ENCODE measurements around the gene AMOTL1. TPM values are rescaled to one million over a fixed set of nuclear protein-coding genes. Genes with fewer than 3 reads are reported as not detected.

AMOTL1 gene
- total RNA-seq, 1 experiment from 2014 or later, result 32.6 TPM

DNA sequence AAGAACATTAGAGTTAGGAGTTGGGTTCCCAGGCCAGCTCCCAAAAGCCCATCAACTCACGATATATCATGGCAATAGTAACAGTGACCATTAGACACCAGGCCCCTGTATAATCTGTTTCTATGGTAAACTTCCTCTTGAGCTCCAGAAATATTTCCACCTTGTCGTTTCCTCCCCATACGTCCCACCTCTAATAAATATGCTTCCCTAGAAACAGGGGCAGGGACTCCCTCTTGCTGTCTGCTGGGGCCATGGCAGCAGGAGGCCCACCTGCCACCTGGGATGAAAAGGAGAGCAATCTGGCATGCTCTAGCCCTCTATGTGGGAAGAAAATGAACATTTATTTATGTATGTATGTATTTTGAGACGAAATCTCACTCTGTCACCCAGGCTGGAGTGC lies 32.2 kb upstream of the AMOTL1 start:
- Histone ChIP-seq H3K79me2 (ENCODE audit: low read length) (no peaks in the 10 kb centered on the region), H3K4me1 (ENCODE audit: insufficient read depth, low read length) (peaks cover 80% of the 10 kb centered on the region), H3K9ac (ENCODE audit: low read length) (no peak overlapping the region), H3K9me2 (replicated peaks; ENCODE audit: low read length) (no peaks in the 10 kb centered on the region), H3K27ac (ENCODE audit: low read length) (no peak overlapping the region), H3K27me3 (ENCODE audit: low read length) (no peaks in the 10 kb centered on the region), H3K4me3 (ENCODE audit: low read length) (no peak overlapping the region), H3F3A (ENCODE audit: low read length, unreplicated experiment) (peaks cover 26% of the 10 kb centered on the region), H4K20me1 (ENCODE audit: low read length) (no peaks in the 10 kb centered on the region), H3K9me3 (ENCODE audit: low read length) (no peaks in the 10 kb centered on the region), H3K4me2 (ENCODE audit: low read length) (no peak overlapping the region), H2AFZ (ENCODE audit: low read length) (no peak overlapping the region), H3K36me3 (ENCODE audit: low read depth, low read length) (no peaks in the 10 kb centered on the region)
- DNase-seq, result no peak
- TF ChIP-seq EZH2 (IDR thresholded peaks at IDR 0.05; ENCODE audit: low read length, unreplicated experiment) (no peak), EZH2phosphoT487 (IDR thresholded peaks at IDR 0.05; ENCODE audit: borderline replicate concordance, low read length) (no peak)
- TF ChIP-seq, protein P1, sequence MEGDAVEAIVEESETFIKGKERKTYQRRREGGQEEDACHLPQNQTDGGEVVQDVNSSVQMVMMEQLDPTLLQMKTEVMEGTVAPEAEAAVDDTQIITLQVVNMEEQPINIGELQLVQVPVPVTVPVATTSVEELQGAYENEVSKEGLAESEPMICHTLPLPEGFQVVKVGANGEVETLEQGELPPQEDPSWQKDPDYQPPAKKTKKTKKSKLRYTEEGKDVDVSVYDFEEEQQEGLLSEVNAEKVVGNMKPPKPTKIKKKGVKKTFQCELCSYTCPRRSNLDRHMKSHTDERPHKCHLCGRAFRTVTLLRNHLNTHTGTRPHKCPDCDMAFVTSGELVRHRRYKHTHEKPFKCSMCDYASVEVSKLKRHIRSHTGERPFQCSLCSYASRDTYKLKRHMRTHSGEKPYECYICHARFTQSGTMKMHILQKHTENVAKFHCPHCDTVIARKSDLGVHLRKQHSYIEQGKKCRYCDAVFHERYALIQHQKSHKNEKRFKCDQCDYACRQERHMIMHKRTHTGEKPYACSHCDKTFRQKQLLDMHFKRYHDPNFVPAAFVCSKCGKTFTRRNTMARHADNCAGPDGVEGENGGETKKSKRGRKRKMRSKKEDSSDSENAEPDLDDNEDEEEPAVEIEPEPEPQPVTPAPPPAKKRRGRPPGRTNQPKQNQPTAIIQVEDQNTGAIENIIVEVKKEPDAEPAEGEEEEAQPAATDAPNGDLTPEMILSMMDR (conservative IDR thresholded peaks at IDR 0.05; ENCODE audit: low read depth, low read length), result no peak
- CTCF ChIA-PET, result interaction anchor here (0.8 kb wide), 1 partner anchor 113 kb away, joined by 3 read pairs; no protein-coding TSS in a partner anchor
- POLR2A ChIA-PET (ENCODE audit: unreplicated experiment), result no interaction called here
- no TSS peak for BruUV-seq (replicated peaks)
- intact Hi-C loops (cut with micrococcal nuclease), result loop anchor here (5.0 kb wide), 1 partner anchor 59 kb away; no protein-coding TSS in a partner anchor
- ATAC-seq, result no peak

DNA sequence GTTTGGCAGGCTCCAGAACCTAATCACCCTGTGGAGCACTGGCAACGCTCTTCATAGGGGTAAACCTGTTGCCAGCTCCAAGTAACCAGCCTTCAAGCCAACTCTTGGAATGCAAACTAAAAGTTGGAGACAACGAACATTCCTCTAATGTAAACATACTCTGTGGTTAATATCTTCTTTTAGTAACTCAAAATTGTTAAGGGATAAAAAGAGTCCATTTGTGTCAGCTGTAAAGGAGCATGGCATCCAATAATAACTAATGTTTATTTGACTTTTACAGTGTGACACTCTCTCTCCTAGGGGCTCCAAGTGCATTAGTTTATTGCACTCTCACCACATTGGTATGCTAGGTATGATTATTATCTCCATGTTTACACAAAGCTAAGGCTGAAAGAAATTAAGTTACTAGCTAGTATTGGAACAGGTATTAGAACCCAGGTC lies 31.0 kb upstream of the AMOTL1 start:
- Histone ChIP-seq H3F3A (ENCODE audit: low read length, unreplicated experiment) (peaks cover 25% of the 10 kb centered on the region), H3K79me2 (ENCODE audit: low read length) (0 out of 2 replicates have a peak, but pooled peaks cover 4% of the 10 kb centered on the region), H3K27ac (ENCODE audit: low read length) (peak overlapping the region; percentile 90), H3K4me2 (ENCODE audit: low read length) (peak overlapping the region; percentile 63), H3K4me1 (ENCODE audit: insufficient read depth, low read length) (peaks cover 76% of the 10 kb centered on the region), H3K9me2 (replicated peaks; ENCODE audit: low read length) (no peaks in the 10 kb centered on the region), H2AFZ (ENCODE audit: low read length) (no peak overlapping the region), H3K36me3 (ENCODE audit: low read depth, low read length) (no peaks in the 10 kb centered on the region), H3K4me3 (ENCODE audit: low read length) (peak overlapping the region; percentile 8; the same call in 1 of the 2 replicates), H4K20me1 (ENCODE audit: low read length) (no peaks in the 10 kb centered on the region), H3K9ac (ENCODE audit: low read length) (peak overlapping the region; percentile 64), H3K27me3 (ENCODE audit: low read length) (no peaks in the 10 kb centered on the region), H3K9me3 (ENCODE audit: low read length) (no peaks in the 10 kb centered on the region)
- no TSS peak for BruUV-seq (replicated peaks)
- ChIA-PET POLR2A (ENCODE audit: unreplicated experiment) (interaction anchor here (0.6 kb wide), 2 partner anchors 75 to 413 kb away, joined by 3 to 4 read pairs; no protein-coding TSS in a partner anchor), CTCF (interaction anchor here (0.9 to 1.9 kb wide), 2 partner anchors 25 to 114 kb away, joined by 5 to 13 read pairs; no protein-coding TSS in a partner anchor)
- intact Hi-C loops (cut with micrococcal nuclease), result loop anchor here (5.0 kb wide), 1 partner anchor 60 kb away; no protein-coding TSS in a partner anchor
- ATAC-seq, result peak; percentile 61
- TF ChIP-seq, protein P1 (conservative IDR thresholded peaks at IDR 0.05; ENCODE audit: low read depth, low read length), result no peak
- TF ChIP-seq EZH2phosphoT487 (IDR thresholded peaks at IDR 0.05; ENCODE audit: borderline replicate concordance, low read length) (no peak), EZH2 (IDR thresholded peaks at IDR 0.05; ENCODE audit: low read length, unreplicated experiment) (no peak)
- DNase-seq, result peak; percentile 97

DNA sequence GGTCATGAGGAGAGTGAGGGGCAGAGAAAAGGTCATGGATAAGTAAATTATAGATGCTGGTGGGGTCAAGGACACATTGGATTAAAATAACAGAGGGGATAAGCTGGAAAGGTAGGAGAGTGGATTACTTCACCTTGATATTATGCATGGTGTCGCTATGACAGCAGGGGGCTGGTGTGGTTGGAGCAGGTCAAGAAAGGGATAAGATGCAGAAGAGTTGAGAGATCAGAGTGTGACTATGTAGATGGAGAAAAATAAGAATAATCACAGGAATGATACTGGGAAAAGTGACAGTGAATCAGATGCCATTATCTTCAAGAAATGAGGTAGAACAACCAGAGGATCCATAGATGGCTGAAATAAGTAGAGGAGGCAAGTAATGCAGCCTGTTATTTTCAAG lies 29.4 kb upstream of the AMOTL1 start:
- Histone ChIP-seq H4K20me1 (ENCODE audit: low read length) (no peaks in the 10 kb centered on the region), H3F3A (ENCODE audit: low read length, unreplicated experiment) (peaks cover 14% of the 10 kb centered on the region), H3K9me2 (replicated peaks; ENCODE audit: low read length) (no peaks in the 10 kb centered on the region), H3K9me3 (ENCODE audit: low read length) (no peaks in the 10 kb centered on the region), H3K79me2 (ENCODE audit: low read length) (0 out of 2 replicates have a peak, but pooled peaks cover 6% of the 10 kb centered on the region), H2AFZ (ENCODE audit: low read length) (no peak overlapping the region), H3K4me1 (ENCODE audit: insufficient read depth, low read length) (peaks cover 66% of the 10 kb centered on the region), H3K9ac (ENCODE audit: low read length) (no peak overlapping the region), H3K36me3 (ENCODE audit: low read depth, low read length) (no peaks in the 10 kb centered on the region), H3K4me3 (ENCODE audit: low read length) (no peak overlapping the region), H3K27ac (ENCODE audit: low read length) (peak overlapping the region; percentile 90), H3K4me2 (ENCODE audit: low read length) (no peak overlapping the region), H3K27me3 (ENCODE audit: low read length) (no peaks in the 10 kb centered on the region)
- POLR2A ChIA-PET (ENCODE audit: unreplicated experiment), result no interaction called here
- TF ChIP-seq EZH2phosphoT487 (IDR thresholded peaks at IDR 0.05; ENCODE audit: borderline replicate concordance, low read length) (no peak), EZH2 (IDR thresholded peaks at IDR 0.05; ENCODE audit: low read length, unreplicated experiment) (no peak)
- TF ChIP-seq, protein P1 (conservative IDR thresholded peaks at IDR 0.05; ENCODE audit: low read depth, low read length), result no peak
- intact Hi-C loops (cut with micrococcal nuclease), result loop anchor here (5.0 kb wide), 1 partner anchor 61 kb away; no protein-coding TSS in a partner anchor
- ATAC-seq, result no peak
- CTCF ChIA-PET, result interaction anchor here (1.2 kb wide), 1 partner anchor 115 kb away, joined by 5 read pairs; no protein-coding TSS in a partner anchor
- no peak for DNase-seq
- BruUV-seq (replicated peaks), result no TSS peak
